ENCODE results near the gene EWSR1. TPM values are rescaled to one million over a fixed set of nuclear protein-coding genes. Genes with fewer than 3 reads are reported as not detected.

The EWSR1 gene
- total and polyA plus RNA-seq, 2 of the 4 experiments (the other 2 are of a cell fraction) = 243 to 518 TPM

GRCh38 chr22:29258407-29259252, 9.4 kb upstream of the EWSR1 start:
- ChIA-PET CTCF (no interaction called here), POLR2A (ENCODE audit: unreplicated experiment) (interaction anchor here (0.7 kb wide), 1 partner anchor 65 kb away, joined by 4 read pairs; no protein-coding TSS in a partner anchor)
- no peak overlapping the region for H4K91ac ChIP-seq (ENCODE audit: insufficient read depth, low read depth, low read length)
- in situ Hi-C loops (cut with MboI; ENCODE audit: low sequenced_read_pairs) = no loop called here
- H4K5ac ChIP-seq (ENCODE audit: low read depth, low read length) = no peak overlapping the region
- no peak overlapping the region for H2BK120ac ChIP-seq (ENCODE audit: low read depth, low read length)
- H3K4me1 ChIP-seq (ENCODE audit: control insufficient read depth, insufficient read depth, low read length) = no peaks in the 10 kb centered on the region
- no peak overlapping the region for H3K56ac ChIP-seq (ENCODE audit: extremely low read depth, insufficient read depth, low read length)
- dilution Hi-C loops (cut with HindIII; ENCODE audit: low sequenced_read_pairs, unreplicated experiment) = no loop called here
- DNase-seq = no peak
- no peaks in the 10 kb centered on the region for H3K79me1 ChIP-seq (ENCODE audit: low read depth in 1 of 2, low read length in 2 of 2)
- no peak overlapping the region for H4K8ac ChIP-seq (ENCODE audit: low read depth in 2 of 2, low read length in 2 of 2)
- H2BK5ac ChIP-seq (ENCODE audit: low read depth, low read length, poor library complexity, severe bottlenecking) = no peak overlapping the region
- intact Hi-C loops (cut with micrococcal nuclease) = no loop called here
- no peak overlapping the region for H3K4ac ChIP-seq (ENCODE audit: low read depth, low read length)
- H3K36me3 ChIP-seq (ENCODE audit: control insufficient read depth, insufficient read depth, low read length) = peaks cover 9% of the 10 kb centered on the region
- H2AK5ac ChIP-seq (ENCODE audit: low read depth, low read length) = no peak overlapping the region
- no peak overlapping the region for H3K4me3 ChIP-seq (ENCODE audit: insufficient read depth, low read depth, low read length)
- no peak overlapping the region for H2BK20ac ChIP-seq (ENCODE audit: low read depth, low read length)
- no peaks in the 10 kb centered on the region for H3K9me3 ChIP-seq (ENCODE audit: control insufficient read depth, insufficient read depth, low read length)
- H3K9ac ChIP-seq (ENCODE audit: low read depth, low read length) = no peak overlapping the region
- ATAC-seq (ENCODE audit: low read depth) = no peak
- H3K18ac ChIP-seq (ENCODE audit: low read depth, low read length) = no peak overlapping the region
- H2BK15ac ChIP-seq (ENCODE audit: low read depth, low read length) = no peak overlapping the region
- no peak overlapping the region for H3K14ac ChIP-seq (replicated peaks; ENCODE audit: low read depth, low read length)
- no peaks in the 10 kb centered on the region for H4K20me1 ChIP-seq (ENCODE audit: insufficient read depth, low read length)
- H2AFZ ChIP-seq (replicated peaks; ENCODE audit: low read length, poor library complexity) = peak overlapping the region; percentile 43
- H2AK9ac ChIP-seq (replicated peaks; ENCODE audit: low read depth, low read length, poor library complexity) = peak overlapping the region; percentile 37
- no peaks in the 10 kb centered on the region for H3K27me3 ChIP-seq (ENCODE audit: control insufficient read depth, insufficient read depth, low read length)
- H3K9me1 ChIP-seq (ENCODE audit: insufficient read depth, low read length) = 0 out of 2 replicates have a peak, but pooled peaks cover 2% of the 10 kb centered on the region
- WGBS, 2 experiments (ENCODE audit: extremely low coverage in 2 of 2, insufficient read length in 1 of 2) = 97% methylated on average over 7 of the region's 17 CpGs; no CpG with 5 or more reads in 1 of the 2 experiments
- no peak overlapping the region for H3K4me2 ChIP-seq (ENCODE audit: low read depth, low read length)
- H3K23ac ChIP-seq (ENCODE audit: low read depth, low read length) = no peak overlapping the region
- no TSS peak for BruUV-seq (replicated peaks)
- H3K27ac ChIP-seq (ENCODE audit: insufficient read depth, low read length) = no peak overlapping the region
- TF ChIP-seq CEBPB (IDR thresholded peaks at IDR 0.05; ENCODE audit: low read depth, low read length) (no peak), CHD1 (IDR thresholded peaks at IDR 0.05; ENCODE audit: low read depth, low read length) (no peak), RCOR1 (IDR thresholded peaks at IDR 0.05; ENCODE audit: insufficient replicate concordance, low read length) (no peak), MAFK (IDR thresholded peaks at IDR 0.05; ENCODE audit: low read depth, low read length) (no peak), USF2 (IDR thresholded peaks at IDR 0.05; ENCODE audit: low read depth, low read length) (no peak), POLR2A (IDR thresholded peaks at IDR 0.05; ENCODE audit: low read depth, low read length) (no peak), CTCF (conservative IDR thresholded peaks at IDR 0.05; ENCODE audit: low read depth, low read length) (no peak), SMC3 (IDR thresholded peaks at IDR 0.05; ENCODE audit: low read depth, low read length) (no peak), RFX5 (IDR thresholded peaks at IDR 0.05; ENCODE audit: low read depth, low read length) (no peak), RAD21 (IDR thresholded peaks at IDR 0.05; ENCODE audit: low read length) (no peak), MAZ (IDR thresholded peaks at IDR 0.05; ENCODE audit: borderline replicate concordance, low read depth, low read length) (no peak), BHLHE40 (IDR thresholded peaks at IDR 0.05; ENCODE audit: low read depth, low read length) (no peak), MXI1 (IDR thresholded peaks at IDR 0.05; ENCODE audit: borderline replicate concordance, low read depth, low read length) (no peak), FOS (IDR thresholded peaks at IDR 0.05; ENCODE audit: low read depth, low read length) (no peak)
- TF ChIP-seq, protein P1, sequence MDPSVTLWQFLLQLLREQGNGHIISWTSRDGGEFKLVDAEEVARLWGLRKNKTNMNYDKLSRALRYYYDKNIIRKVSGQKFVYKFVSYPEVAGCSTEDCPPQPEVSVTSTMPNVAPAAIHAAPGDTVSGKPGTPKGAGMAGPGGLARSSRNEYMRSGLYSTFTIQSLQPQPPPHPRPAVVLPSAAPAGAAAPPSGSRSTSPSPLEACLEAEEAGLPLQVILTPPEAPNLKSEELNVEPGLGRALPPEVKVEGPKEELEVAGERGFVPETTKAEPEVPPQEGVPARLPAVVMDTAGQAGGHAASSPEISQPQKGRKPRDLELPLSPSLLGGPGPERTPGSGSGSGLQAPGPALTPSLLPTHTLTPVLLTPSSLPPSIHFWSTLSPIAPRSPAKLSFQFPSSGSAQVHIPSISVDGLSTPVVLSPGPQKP (IDR thresholded peaks at IDR 0.05; ENCODE audit: borderline replicate concordance, low read depth, low read length) = no peak

Data from IMR-90 (cell line).